Activated T-cell treated with anti-CD3 and anti-CD28 coated beads for 48 hours (primary cell): ENCODE measurements around the gene ZDHHC9.

Experiments
- DNase-seq: peaks from one replicate; pipeline ENCODE4 v3.0.0-alpha.2; 2020; ENCODE audit warnings: low read depth

The ZDHHC9 gene

DNA sequence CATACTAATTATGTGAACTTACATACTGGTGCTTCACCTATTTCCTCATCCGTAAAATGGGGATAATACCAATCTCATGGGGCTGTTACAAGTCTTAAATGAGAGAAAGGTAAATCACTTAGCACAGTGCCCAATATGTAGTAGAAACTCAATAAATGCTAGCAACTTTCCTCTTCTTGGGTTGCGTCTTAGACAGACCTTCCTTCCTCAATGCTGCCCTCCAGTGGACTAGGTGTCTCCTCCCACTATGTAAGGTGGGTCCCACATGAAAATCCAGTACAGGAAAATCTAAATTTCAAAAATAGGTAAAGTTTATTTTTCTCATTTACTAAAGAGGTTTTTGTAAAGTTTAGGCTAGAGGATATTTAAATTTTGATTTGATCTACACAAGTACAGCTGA lies 20.6 kb downstream of the ZDHHC9 start:
- no peak for DNase-seq

DNA sequence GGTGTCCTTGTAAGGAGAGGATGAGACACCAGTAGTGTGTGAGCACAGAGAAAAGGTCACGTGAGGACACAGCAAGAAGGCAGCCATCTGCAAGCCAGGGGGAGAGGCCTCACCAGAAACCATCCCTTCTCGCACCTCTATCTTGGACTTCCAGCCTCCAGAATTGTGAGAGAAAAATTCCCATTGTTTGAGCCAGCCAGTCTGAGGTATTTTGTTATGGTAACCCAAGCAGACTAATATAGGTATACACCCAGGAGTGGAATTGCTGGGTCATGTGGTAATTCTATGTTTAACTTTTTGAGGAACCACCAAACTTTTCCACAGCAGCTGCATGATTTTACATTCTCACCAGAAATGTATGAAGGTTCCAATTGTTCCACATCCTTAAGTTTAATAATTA lies 25.6 kb downstream of the ZDHHC9 start:
- DNase-seq: no peak

DNA sequence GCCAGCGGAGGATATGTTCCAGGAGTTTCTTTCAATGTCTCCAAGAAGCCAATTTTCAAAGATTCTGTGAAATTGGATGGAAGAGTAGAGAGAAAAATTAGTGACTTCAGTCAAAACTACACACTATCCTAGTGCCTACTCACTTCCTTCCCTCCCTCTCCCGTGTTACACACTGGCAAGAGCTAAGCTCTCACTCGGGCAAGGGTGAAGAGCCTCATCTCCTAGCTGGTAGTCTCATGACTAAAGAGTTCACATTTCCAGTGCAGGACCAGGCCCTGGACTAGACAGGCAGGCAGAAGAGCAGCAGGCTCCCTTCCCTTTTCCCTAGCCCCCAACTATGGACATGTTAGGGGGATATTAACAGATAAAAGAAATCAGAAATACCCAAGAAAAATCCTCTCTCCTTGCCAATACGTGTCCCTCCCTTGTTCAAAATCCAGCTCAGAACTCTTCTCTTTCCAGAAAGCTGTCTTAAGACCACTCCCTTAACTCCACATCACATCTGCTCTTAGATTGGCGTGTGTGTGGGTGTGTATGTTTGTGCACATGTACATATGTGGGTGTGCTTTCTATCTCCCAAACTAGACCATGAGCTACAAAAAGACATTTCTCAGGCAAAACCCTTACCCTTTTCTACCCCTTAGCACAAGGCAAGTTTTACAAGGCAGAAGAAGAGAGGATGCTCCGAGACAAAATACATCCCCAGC lies 29.9 kb downstream of the ZDHHC9 start:
- DNase-seq: no peak

DNA sequence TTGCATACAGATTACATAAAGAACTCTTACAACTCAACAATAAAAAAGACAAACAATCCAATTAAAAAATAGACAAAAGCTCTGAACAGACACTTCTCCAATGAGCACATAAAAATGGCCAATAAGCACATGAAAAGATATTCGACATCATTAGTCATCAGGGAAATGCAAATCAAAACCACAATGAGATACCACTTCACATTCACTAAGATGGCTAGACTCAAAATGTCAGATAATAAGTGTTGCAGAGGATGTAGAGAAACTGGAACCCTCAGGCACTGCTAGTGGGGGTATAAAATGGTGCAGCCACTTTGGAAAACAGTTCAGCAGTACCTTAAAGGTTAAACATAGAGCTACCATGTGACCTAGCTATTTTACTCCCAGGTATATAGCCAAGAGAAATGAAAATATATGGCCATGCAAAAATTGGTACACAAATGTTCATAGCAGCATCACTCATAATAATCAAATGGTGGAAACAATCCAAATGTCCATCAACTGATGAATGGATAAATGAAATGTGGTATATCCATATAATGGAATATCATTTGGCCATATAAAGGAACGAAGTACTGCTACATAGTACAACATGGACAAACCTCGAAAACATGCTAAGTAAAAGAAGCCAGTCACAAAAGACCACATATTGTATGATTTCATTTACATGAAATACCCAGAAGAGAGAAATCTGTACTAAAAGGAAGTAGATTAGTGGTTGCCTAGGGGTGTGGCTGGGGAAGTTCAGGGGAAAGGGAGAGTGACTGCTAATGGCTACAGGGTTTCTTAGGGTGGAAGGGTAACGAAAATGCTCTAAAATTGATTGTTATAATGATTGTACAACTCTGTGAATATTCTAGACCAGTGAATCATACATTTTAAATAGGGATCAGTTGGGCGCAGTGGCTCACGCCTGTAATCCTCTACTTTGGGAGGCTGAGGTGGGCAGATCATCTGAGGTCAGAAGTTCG lies 34.6 kb downstream of the ZDHHC9 start:
- DNase-seq: no peak

DNA sequence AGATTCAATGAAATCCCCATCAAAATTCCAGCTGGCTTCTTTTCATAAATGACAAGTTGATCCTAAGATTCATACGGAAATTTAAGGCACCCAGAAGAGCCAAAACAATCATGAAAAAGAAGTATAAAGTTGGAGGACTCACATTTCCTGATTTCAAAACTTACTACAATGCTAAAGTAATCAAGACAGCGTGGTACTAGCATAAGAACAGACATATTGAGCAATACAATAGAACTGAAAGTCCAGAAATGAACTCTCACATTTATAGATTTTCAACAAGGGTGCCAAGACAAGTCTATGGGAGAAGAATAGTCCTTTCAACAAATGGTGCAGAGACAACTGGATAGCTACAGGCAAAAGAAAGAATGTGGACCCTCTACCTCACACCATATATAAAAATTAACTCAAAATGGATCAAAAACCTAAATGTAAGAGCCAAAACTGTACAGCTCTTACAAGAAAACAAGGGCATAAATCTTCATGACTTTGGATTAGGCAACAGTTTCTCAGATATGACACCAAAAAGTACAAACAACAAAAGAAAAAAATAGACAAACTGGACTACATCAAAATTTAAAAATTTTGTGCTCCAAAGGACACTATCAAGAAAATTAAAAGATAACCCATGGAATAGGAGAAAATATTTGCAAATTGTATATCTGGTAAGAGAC lies 35.4 kb downstream of the ZDHHC9 start:
- DNase-seq: no peak

DNA sequence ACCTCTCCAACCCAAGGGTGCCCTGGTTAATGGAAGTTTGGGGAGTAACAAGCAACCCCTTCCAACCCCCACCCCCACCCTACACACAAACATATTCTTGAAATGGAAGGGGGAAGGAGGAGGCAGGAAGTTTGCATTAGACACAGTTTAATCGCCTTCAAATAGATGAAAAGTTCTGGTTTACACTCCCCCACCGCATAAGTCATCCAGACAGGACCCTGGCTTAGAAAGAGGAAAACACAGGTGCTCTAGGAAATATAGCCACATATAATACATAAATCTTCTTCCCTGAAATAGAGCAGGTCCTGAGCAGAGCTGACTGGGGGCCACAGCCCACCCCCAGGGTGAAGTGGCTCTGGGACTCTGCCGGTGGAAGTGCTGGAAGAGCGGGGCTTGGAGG lies 38.9 kb downstream of the ZDHHC9 start:
- no peak for DNase-seq

DNA sequence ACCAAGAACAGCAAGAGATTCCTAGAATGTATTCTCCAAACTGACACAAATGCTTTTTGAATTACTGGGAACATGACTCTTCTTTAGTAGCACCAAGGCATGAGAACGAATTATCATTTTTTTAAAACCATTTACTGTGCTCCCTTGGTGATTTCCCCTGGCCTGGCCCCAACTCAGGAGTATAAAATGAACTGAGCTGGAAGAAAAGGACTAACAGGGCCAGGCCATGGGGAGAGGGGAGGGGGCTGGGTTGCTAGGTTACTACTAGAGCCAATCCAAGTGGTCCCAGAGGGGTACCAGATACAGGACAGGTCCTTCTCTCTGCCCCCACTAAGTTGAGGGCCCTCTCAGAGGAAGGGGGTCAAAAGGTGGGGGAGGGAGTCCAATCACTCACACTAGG lies 40.8 kb downstream of the ZDHHC9 start:
- DNase-seq: no peak

DNA sequence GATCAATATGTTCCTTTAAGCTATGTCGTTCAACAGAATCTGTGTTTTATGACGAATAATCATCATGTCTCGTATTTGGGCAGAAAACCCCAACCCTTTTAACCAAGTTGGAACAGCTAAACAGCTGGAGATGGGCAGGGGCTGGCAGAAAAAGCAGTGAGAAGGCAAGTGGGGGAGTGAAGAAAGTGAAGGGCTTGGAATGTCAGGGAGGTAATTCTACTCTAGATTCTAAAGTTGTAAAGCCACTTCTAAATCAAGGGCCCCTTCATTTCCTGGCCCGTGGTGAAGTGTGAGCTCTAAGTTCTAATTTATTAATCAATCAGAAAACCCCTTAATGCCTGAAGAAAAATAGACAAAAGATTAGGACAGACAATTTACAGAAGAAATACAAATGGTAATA lies 43.5 kb downstream of the ZDHHC9 start:
- DNase-seq: no peak

DNA sequence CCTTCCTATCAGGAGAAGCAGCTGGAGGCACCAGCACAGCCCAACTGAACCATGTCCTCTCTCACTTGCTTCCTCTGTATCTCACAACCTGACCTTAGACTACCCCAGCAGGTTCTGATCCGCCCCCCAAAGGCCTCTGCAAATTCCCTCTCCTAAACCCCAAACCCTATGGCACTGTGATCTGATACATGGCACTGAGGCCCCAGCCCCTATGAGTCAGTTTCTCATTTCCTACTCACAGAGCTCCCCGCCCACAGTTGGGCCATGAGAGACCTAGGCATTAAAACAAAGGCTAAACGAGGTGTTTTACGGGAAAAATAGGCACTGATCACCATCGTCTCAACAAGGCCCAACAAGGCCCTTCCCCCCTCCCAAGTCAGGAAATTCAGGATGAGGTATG lies 44.8 kb downstream of the ZDHHC9 start:
- DNase-seq: no peak

DNA sequence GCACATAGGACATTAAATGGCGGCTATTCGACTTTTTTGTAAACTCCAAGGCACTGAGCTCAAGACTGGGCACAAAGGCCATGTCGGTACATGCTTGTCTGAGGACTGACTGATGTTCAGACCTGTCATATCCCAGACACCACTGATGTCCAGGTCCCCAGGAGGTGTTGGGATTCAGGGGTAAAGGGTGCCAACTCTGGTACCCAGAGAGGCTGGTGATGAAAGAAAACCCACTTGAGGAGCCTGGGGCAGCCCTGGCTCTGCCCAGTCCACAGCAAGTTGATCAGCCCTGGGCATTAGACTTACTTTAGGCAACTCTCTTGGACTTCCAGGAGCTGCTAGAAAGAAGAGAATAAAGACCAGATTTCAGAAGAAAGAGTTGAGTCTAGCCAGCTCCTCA lies 45.2 kb downstream of the ZDHHC9 start:
- DNase-seq: no peak

DNA sequence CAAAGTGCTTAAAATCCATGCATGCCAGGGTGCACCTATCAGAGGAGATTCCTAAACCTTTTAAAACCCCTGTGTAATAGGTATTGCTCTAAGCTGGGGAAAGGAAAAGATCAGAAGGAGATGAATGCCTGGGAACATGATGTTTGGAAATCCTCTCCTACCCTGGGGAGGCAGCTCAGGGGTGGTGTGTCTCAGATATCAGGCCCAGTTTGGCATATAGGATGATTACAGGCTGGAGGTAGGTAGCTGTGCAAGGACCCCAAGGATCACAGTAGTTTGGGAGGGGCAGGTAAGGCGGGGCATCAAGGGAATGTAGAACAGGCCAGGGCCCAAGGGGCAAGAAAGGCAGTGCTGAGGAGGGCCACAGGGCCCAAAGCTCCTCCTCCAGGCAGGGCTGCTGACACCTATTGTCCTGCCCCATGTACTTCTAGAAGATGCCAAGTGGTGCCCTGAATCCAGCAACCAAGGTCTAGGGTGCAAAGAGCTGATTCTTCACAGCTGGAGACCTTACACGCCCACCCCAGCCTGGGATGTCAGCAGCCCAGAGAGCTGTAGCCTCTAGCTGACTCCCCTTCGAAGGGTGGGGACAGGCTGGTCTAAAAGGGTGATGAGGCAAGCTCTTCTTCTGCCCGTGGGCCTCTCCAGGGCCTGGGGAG lies 46.3 kb downstream of the ZDHHC9 start:
- DNase-seq: no peak

DNA sequence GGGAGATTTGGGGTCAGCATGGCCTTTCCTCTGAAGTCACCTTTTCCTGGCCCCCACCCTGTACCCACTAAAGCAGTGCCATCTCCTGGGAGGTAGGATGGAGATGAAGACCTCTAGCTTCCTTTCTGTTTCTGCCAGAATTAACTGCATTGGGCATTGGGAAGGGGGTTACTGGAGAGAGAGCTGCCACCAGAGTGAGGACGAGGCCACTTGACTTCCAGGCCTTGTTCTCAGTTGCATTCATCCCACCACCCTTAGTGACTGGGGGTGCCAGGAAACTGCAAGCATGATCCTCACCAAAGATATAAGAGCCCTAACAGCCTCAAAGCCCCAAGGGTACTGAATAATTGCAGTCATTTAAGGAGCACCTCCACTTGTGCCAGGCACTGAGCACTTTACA lies 48.1 kb downstream of the ZDHHC9 start:
- DNase-seq: no peak

DNA sequence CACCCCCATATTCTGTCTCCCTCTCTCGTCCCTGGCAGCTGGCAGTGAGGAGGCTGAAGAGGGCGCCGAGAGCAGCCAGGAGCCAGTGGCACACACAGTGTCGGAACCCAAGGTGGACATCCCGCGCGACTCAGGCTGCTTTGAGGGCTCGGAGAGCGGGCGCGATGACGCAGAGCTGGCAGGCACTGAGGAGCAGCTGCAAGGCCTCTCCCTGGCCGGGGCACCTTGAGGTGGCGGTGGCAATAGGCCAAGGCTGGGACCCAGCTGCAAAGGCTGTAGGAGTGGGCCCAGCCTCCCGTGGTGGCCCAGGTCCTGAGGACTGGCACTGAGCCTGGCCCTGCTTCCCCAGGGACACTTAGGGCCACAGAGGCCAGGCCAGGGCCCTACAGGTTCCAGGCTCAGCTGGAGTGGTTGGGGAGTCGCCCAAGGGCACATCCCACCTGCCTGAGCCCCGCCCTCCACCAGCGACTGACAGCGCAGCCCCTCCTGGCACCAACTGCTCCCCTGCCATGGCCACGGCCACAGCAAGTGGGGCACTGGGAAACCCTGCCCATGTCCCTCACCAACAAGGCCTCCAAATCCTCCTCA lies 50.0 kb downstream of the ZDHHC9 start:
- no peak for DNase-seq

DNA sequence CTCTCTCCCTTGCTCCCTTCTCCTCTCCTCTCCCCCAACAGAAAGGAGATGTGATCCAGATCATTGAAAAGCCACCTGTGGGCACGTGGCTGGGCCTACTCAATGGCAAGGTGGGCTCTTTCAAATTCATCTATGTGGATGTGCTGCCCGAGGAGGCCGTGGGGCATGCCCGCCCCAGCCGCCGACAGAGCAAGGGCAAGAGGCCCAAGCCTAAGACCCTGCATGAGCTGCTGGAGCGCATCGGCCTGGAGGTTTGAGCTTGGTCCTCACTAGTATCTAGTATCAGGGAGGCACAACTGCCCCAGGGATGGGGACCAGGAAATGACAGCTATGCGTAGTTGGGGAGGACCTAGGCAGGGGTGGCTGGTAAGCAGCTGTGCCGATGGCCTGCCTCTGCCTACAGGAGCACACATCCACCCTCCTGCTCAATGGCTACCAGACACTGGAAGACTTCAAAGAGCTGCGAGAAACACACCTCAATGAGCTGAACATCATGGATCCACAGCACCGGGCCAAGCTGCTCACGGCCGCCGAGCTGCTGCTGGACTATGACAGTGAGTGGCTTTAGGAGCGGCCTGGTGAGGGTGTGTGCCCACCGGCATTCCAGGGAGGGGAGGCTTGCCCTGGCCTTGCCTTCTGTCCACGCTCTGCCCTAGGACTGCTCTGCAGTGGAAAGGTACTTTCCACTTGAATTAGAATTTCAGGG lies 50.9 kb downstream of the ZDHHC9 start:
- no peak for DNase-seq

DNA sequence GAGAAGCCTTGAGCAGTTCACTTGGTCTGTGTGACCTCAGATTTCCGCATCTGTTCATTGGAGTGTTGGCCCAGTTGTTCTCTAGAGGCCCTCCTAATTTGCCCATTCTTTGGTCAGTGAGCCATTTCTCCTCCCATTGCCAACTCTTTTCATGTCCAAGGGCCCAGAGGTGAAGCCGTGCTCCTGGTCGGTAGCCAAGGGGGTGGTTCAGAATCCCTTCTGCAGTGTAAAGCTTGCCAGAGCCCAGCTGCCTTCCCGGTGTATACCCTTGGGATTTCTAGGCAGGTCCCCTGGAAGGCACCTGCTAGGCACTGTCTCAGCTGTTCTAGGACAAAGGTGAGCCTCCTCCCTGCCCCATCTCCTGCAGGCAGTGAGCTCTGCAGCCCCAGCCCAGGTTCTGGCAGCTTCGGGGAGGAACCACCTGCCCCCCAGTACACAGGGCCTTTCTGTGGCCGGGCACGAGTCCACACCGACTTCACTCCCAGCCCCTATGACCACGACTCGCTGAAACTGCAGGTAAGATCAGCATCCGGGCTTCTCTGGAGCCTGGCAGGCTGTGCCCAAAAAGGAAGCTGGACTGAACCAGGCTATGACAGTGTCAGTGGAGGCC lies 51.6 kb downstream of the ZDHHC9 start:
- no peak for DNase-seq

DNA sequence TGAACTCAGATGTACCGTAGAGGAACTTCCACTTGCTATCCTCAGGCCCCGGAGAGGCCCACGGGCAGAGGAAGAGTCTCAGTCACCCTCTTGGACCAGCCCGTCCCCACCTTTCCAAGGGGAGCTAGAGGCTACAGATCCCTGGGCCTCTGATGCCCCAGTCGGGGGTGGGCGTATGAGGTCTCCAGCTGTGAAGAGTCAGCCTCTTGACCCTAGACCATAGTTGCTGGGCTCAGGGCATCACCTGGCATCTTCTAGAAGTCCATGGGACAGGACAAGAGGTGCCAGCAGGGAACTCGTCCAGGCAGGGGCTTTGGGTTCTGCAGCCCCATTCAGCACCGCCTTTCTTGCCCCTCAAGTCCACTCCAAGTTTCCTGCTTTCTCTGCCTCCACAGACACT lies 52.4 kb downstream of the ZDHHC9 start:
- DNase-seq: no peak

DNA sequence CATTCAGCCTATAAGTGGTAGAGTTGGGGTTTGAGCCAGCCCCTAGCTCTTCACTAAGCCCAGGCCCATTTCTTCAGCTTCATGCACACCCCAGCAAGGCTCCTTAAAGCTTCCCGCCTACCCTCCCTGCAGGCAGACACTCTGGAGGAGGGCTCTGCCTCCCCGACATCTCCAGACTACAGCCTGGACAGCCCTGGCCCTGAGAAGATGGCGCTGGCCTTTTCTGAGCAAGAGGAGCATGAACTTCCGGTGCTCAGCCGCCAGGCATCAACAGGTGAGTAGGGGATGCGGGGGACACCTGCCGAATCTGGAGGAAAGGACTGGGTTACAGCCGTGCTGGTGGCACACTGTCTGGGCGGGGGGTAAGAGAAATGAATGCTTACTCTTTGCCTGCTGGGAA lies 52.9 kb downstream of the ZDHHC9 start:
- no peak for DNase-seq

DNA sequence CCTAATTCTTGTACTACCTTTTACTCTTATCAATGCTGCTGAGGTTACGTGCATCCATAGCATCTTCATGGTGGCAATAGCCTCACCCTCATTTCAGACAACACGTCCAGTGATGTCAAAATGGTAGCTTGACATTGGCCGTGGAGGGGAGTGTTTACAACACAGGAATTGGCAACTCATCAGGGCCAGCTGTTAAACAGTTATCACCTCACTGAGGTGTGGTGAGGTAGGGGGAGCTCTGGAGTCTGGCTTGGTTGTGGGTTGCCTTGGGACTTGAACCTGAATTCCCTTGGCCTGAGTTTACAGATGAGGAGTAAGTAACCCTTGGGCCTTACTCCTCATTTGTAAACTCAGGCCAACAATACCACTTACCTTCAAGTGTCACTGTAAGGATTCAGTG lies 53.5 kb downstream of the ZDHHC9 start:
- DNase-seq: no peak

DNA sequence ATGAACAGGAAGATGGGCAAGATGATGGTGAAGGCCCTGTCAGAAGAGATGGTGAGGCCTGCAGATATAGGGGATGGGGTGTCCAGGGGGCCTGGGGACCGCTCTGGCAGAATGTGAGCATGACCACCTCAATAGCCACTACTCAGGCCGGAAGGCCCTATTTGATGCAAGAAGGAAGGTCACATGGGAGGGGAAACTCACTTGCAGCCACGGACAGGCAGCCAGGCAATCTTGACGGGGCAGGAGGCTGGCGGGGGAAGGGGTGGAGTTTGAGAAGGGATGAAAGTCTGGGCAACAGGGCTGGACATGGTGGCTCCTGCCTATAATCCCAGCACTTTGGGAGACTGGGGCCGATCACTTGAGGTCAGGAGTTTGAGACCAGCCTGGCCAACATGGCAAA lies 55.2 kb downstream of the ZDHHC9 start:
- DNase-seq: no peak

DNA sequence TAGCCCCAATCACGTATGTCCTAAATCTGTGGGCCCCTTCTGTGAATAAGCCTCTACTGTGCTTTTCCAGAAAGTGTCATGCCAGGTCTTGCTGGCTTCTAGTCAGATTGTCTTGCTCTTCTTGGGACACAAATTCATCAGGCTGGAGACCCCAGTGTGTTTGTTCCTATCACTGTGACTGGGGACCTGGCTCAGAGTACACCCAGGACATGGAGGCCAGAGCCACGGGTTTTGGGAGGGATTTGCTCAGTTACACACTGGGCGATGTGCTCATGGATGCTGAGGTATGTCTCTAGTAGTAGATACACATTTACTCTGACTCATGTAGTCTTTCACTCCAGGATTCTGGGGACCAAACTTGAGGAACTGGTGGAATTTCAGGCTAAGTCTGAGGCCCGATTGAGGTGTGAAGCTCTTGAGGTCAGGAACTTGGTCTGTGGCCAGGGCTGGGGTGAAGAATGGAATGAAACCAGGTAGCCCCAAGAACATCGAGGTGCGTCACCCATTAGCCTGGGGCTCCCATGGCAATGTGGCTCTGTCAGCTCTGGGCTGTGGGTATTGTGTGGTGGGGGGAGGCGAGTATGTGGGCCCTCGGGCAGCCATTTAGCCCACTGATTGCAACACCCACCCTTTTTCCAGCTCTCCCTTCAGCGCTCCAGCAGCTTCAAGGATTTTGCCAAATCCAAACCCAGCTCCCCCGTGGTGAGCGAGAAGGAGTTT lies 56.2 kb downstream of the ZDHHC9 start:
- DNase-seq: no peak
